GDM1 (cell line): ENCODE measurements around the gene FUOM.

ENCODE experiments used
- DNase-seq: peaks from one replicate; lab custom pipeline; 2025; lab: John Stamatoyannopoulos, UW

FUOM gene

DNA sequence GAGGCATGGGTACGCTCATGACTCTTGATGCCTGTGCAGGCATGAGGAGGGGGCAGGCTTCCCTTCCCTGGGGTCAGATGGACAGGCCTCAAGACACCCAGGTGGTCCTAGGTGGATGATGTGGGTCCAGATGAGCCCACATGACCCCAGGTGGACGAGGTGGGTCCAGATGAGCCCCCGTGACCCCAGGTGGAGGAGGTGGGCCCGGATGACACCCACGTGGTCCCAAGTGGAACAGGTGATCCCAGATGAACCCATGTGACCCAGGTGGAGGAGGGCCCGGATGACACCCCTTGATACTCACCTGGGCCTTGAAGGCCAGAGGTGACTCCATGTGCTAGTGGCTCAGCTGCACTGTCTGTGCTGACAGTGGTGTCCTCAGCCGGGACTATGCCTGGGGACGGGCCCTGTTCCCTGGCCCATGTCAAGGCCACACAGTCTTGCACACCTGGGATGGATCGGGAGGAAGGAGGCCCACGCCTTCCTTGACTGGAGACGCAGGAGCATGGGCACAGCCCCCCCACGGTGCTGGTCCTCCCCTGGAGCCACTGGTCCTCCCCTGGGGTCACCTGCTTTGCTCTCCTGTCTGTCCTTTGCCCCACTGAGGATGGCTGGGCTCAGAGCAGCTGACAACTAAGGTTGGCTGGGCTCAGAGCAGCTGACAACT lies 7.4 kb downstream of the FUOM start:
- DNase-seq, result no peak

DNA sequence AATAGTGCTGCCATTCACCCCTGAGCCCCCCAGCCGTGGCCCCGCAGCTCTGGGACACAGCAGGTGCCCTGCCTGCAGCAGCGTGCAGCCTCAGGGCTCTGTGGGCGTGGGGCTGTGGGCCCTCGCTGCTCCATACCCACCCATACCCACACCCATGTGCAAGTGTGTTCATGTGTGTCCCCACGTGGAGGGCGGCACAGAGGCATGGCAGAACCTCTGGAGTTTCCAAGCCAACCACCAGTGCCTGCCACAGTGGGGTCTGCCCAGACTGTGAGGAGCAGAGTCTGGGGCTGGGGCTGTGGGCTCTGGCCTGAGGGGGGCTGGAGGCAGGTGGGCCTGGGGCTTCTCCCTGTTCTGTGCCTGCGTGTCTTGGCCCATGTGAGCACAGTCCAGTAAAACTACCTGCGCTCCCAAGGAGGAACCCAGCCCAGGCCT lies 8.2 kb downstream of the FUOM start:
- no peak for DNase-seq

DNA sequence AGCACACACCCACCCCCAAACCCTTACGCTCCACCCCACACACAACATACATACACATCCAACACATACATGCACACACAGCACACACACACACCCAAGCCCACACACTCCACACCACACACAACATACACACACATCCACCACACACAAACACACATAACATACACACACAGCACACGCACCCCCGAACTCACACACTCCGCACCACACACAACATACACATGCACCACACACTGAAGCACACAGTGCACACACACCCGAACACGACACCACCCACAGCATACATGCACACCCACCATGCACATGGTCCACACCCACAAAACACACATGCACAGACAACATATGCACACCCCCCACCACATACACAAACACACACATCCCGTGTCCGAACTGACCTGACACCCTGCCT lies 8.7 kb downstream of the FUOM start:
- DNase-seq, result no peak

DNA sequence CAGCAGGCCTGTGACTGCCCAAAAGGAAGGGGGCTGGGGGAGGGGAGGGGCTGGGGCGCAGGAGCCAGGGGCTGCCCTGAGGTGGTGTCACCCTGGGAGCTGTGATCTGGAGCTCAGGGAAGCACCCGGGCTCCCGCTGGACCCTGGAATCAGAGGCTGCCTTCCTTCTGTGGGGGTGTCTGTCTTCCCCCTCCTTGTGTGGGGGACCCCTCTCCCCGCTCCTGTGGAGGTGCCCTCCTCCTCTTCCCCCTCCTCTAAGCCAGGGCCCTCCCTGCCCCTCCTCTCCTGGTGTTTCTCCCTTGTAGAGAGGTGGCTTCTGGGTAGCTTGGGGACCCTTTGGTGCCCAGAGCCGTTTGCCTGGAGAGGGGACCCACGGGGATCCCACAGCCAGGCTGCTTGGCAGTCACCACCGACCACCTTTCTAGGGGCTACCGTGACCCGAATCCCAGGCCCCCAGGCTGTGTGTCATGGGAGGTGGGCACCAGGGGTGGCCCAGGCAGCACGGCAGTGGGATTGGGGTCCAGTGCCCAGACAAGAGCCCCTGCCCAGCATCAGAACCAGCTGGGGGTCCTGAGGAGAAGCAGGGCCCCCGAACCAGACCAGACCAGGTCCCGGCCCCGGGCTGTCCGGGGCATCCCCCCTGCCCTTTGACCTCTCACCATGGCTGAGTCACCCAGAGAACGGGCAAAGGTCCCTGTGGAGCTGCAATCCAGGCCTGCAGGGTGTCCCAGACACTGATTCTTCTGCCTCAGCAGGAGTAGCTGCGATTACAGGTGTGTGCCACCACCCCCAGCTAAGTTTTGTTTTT lies 9.9 kb downstream of the FUOM start:
- no peak for DNase-seq

DNA sequence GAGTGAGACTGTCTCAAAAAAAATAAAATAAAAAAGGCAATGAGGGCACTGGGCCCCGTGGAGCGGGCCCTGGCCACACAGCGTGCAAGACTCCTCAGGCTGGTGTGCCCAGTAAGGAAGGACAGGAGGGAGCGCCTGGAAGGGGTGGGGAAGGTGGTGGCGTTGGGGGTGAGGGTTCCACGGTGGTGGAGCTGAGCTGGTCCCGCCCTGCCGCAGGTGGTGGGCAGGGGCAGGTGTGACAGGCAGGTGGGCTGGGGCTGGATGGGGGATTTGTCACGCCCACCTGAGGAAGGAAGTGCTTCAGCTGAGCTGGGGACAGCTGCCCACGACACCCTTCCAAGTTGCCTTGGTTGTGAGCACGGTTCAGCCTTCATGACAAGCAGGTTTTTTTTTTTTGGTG lies 11.4 kb downstream of the FUOM start:
- no peak for DNase-seq

DNA sequence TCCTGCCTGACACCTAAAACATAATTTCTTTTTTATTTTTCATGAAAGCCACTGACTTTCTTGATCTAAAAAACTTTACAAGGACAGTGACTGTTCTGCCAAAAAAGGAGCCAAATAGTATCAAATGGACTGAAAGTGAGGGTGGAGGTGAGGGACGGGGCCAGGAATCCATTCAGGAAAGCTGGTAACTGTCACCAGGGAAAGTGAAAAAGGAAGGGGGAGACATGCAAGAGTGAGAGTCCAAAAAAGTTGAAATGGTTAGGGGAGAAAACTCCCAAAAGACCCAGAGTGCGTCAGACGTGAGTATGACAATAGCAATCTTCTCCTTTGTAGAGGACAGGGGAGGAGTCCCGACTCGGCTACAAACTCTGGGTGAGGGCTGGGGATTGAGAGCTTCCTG lies 13.6 kb downstream of the FUOM start:
- DNase-seq, result no peak

DNA sequence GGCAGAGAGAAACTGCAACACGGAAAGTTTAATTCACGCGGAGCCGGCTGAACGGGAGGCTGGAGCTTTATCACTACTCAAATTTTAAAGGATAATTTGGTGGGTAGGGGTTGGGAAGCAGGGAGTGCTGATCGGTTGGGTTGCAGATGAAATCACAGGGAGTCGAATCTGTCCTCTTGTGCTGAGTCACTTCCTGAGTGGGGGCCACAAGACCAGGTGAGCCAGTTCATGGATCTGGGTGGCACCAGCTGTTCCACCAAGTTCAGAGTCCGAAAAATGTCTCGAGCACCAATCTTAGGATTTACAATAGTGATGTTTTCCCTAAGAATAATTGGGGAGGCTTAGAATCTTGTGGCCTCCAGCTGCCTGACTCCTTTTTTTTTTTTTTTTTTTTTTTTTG lies 14.3 kb downstream of the FUOM start:
- no peak for DNase-seq

DNA sequence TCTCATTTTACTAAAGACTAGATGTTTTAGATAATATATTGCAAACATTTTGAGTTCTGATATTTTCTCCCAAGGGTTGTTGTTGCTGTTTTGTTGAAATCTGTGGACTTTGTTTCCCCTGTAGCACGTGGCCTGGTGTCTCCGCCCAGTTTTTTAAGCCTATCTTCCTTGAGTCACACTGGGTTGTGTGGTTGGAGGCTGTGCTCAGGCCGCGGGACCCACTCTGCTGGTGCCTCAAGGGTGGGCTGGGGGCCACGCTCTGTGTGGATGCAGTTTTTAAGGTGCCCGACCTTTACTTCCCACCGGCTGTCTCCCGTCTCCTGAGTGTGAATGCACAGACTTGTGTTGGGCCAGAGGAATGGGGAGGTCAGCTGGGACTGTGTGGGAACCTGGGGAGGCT lies 14.9 kb downstream of the FUOM start:
- DNase-seq, result no peak

DNA sequence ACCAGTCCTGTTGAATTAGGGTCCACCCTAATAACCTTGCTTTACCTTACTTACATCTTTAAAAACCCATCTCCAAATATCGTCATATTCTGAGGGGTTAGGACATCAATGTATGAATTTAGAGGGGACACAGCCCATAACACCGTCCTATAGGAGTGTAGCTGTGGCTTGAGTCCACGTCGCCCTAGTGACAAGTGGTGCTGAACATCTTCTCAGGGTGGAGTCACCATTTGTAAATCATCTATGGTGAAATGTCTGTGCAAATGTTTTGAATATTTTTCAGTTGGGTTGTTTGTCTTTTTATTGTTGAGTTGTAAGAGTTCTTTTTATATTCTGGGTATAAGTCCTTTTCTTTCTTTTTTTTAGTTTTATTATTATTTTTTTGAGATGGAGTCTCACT lies 15.8 kb downstream of the FUOM start:
- no peak for DNase-seq

DNA sequence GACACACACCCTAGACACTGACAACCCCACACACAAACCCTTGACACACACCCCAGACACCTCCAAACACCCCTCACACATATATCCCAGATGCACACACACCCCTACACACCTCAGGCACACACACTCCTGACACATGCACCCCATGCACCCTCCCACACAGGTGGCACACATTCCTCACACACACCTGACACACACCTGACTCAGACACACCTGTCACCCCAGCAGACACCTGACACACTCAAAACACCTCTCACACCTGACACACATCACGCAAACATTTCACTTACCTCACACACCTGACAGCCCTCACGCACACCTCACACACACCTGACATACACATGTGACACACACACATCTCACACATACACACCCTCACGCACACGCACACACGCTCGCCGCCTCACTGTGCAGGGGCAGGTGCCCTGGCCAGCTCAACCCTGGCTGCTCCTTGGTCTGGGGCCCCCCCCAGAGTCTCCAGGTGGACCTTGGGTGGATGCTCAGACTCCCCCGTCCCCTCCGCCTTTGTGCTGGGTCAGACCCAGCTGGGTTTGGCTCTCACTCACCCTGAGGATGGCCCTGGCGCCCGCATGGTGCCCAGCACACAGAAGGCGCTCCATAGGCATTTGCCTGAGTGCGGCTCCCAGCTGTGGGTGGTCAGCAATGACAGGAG lies 18.0 kb downstream of the FUOM start:
- no peak for DNase-seq

DNA sequence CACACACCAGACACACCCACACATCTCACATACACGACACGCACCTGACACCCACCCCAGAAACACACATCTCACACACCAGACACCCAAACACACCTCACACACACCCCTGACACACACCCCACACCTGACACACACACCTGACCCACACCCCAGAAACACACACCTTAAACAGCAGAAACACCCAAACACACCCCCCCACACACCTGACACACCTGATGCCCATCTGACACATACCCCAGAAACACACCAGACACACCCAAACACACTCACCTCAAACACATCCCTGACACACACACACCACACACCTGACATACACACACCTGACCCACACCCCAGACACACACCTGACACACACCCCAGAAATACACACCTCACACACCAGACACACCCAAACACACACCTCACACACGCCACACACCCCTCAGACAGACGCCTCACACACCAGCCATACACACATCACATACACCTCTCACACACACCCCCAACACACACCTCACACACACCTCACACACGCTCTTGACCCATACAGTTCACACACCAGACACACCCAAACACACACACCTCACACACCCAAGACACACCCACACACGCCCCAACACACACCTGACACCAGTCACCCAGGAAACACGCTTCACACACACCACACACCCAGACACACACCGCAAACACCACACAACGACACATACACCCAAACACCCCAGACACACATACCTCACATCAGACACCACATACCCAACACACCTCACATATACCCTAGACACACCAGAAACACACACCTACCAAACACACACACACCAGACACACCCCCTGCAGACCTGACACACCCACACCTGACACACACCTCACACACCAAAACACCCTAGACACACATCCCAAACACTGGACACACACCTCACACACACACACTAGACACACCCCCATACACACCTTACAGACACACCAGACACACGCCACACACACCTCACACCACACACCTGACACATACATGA lies 19.4 kb downstream of the FUOM start:
- no peak for DNase-seq

DNA sequence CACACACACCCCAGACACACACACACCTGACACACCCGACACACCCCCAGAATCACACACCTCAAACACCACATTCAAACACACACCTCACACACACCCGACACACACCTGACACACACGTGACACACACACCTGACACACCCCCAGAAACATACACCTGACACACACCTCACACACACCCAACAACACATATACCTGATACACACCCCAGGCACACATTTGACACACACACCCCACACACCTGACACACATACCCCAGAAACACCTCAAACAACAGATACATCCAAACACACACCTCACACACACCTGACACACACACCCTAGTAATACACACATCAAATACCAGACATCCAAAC lies 20.5 kb downstream of the FUOM start:
- no peak for DNase-seq

DNA sequence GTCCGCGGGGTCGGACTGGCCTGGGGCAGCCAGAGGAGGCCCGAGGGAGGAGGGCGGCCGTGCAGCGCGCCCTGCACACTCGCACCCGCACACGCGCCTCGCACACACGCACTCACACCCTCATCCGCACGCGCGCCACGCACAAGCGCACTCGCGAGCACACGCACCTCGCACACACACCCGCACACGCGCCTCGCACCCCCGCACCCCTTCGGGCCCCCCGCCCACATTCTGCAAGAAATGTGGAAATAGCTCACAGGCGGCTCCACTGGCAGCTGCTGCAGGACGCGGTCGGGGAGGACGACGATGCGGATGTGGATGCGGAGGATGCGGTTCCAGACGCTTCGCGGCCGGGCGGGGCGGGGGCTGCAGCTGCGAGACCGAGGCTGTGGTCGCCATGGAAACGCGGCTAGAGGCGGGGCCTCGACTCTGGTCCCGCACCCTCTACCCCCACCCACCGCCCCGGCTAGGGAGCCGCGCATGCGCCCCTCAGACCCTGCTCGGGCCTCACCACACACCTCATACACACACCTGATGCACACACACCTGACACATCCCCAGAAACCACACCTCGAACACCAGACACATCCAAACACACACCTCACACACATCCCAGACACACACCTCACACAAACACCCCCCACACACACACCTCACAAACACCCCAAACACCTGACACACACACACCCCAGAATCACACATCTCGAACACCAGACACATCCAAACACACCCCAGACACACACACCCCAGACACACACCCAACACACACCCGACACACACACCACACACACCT lies 21.0 kb downstream of the FUOM start, which contains the start of gene CALY:
Gene CALY (minus strand): TSS at position 320 of the 793 bp plus-strand sequence. CDS start 7,907 bp downstream, outside the sequence.
- DNase-seq, result peak; percentile 46

DNA sequence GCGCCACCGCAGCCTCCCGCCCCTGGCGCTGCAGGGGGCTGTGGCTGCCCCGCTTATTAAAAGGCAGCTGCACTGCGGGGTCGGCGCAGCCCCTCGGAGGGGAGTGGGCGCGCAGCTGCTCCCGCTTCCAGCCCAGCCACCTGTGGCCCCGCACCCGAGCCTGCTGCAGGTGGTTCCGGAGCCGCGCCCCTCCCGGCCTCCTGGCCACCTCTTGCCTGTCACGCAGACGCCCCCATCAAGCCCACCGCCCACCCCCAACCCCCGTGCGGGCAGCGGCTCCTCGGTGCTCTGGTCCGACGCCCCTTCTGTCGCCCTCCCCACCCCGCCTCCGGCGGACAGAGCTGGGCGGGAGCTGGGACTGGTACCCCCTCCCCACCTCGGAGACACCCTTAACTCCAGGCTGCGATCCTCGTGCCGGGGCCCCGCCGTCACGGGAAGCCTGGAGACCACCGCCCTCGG lies 21.7 kb downstream of the FUOM start:
- no peak for DNase-seq

DNA sequence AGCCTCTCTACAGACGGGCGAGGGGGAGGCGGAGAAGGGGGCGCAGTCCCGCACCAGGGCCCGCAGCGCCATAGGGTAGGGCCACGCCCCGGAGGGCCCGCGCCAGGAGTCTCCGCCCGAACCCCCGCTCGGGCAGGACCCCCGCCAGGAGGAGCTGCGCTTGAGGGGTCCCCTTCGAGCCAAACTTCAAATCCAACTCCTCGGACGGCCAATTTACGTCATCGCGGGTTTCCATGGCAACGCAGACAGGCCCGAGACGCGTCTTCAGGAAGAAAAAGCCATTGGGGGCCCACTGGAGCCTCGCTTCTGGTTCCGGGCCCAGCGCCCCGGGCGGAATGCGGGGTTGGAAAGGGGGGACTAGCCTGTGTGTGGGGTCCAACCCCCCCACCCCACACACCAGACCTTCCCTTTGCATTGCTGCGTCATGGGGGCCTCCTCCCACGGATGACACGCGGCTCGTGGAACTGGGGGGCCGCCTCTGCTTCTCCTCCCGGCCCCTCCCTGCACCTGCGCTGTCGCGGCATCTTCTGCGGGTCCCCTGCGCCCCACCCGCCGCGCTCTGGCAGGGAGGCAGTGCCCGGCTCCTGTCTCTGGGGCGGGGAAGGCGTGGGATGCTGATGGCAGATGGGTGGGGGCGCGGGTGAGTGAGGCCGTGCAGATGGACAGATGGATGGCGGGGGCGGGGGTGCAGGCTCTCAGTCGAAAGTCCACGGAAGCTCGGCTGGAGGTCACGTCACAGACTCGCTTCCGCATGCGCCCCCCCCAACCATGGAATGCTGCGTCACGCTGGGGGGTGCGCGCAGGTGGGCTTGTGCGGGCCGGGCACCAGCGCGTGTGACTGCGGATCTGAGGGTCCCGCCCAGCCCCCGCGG lies 22.3 kb downstream of the FUOM start:
- DNase-seq, result no peak

DNA sequence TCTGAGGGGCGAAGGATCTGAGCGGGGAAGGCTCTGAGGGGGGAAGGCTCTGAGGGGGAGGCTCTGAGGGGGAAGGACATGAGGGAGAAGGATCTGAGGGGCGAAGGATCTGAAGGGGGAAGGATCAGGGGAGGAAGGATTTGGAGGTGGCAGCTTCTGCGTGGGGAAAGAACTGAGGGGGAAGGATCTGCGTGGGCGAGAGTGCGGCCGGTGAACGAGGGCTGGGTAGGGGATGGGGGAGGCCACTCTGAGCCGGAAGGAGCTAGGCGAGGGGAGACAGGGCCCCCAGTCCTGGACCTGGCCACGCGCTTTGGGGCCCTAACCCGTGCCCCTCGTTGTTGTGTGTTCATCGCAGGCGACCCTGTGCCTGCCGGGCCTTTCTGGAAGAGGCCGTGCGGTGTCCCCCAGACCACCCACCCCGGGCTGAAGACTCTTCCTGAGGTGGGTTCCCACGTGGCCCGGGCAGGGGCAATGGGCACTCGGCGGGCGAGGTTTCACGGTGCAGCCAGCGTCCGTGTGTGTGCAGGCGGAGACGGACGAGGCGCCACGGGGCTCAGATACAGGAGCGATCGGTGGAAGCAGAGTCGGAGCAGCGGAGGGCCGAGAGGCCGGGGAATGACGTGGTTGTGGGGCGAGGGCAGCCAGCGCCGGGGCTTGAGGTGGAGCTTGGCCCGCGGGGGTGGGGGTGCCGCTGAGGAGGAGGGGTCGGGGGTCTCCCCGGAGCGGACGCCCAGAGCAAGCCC lies 23.1 kb downstream of the FUOM start:
- no peak for DNase-seq

DNA sequence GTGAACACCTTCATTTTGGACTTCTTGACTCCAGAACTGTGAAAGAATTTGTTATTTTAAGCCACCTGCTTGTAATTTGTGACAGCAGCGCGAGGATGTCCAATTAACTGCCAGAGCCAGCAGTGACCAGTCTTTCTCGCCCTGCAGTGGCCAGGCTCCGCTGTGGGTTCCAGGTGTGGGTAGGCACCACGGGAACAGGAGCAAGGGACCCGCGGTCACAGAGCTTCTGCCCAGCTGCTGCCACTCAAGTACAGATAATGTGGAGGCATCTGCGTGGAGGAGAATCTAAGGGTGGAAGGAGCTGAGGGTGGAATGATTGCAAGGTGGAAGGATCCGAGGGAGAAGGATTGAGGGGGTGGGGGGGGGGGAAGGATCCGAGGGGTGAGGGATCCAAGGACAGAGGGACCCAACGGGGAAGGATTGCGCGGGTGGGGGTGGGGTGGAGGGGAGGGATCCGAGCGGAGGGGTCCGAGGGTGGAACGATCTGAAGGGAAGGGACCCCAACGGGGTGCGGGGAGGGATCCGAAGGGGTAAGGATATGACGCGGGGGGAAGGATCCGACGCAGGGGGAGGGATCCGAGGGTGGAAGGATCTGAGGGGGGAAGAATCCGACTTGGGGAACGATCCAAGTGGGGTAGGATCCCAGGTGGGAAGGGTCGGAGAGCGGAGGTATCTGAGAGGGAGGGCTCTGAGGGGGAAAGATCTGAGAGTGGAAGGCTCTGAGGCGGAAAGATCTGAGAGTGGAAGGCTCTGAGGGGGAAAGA lies 24.7 kb downstream of the FUOM start:
- no peak for DNase-seq

DNA sequence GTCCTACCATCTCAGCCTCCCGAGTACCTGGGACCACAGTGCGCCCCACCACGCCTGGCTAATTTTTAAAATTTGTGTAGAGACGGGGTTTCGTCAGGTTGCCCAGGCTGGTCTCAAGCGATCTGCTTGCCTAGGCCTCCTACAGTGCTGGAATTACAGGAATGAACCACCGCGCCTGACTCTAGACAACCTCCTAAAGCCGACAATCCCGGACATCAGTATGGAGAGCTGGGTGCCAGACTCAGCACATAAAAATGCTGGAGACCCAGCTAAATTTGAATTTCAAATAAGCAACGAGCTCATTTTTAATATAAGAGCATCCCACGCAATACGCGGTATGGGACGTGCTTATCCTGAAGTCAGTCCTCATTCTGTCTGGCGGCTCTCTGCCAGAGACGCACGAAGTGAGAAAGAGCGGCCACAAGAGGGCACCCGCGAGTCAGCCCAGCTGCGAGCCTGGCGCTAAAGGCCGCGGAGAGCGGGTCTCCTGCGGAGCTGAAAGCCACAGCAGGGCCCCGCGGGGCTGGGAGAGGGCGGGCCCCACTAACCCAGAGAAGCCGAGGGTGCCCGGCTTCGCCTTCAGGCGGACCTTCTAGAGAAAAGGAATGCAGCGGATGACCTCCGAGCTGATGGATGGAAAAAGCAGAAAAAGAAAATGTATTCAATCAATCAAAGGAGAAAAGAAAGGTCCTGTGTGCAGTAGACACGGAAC lies 28.2 kb downstream of the FUOM start:
- peak; percentile 74 for DNase-seq
